NCI-H226 (cell line): ENCODE measurements around the gene GCAT.
"Not testable (repeated sequence)": the region's sequence is repeated elsewhere in the genome, so short reads cannot be mapped to it uniquely, and the experiment has no call there.

Experiments used
- DNase-seq: peaks from one replicate; pipeline ENCODE4 v3.0.0-alpha.2; 2015

GCAT gene

GRCh38 chr22:37784829-37785495 lies 22.8 kb upstream of the GCAT start:
- no peak for DNase-seq

- DNase-seq: no peak
Observed at GRCh38 chr22:37790234-37790633, 17.5 kb upstream of the GCAT start.

DNA sequence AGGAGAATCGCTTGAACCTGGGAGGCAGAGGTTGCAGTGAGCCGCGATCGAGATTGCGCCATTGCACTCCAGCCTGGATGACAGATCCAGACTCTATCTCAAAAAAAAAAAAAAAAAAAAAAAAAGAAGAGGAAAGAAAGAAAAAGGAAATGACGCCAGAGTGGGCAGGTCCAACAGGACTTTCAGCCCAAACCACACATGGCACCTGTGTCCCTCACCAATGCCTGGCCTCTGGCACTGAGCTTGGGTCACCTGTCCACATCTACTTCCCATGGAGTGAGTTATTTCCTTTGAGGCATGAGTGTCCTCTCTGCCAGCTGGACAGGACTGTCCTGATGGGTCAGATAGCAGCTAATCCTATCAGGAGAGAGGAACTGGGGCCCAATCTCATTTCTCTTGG lies 15.2 kb upstream of the GCAT start:
- no peak for DNase-seq

- DNase-seq: no peak
Observed at GRCh38 chr22:37794376-37794775, 13.4 kb upstream of the GCAT start.

DNA sequence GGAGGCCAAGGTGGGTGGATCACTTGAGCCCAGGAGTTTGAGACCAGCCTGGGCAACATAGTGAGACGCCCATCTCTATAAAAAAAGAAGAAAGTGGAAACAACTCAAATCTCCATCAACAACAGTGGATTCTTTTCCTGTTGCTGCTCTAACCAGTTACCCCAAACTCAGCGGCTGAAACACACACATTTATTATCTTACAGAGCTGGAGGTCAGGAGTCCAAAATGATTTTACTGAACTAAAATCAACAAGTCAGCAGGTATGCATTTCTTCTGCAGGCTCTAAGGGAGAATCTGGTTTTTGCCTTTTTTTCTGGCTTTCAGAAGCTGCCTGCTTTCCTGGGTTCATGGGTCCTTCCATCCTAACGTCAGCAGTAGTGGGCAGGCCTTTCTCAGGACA lies 11.7 kb upstream of the GCAT start:
- no peak for DNase-seq

- not testable (repeated sequence) for DNase-seq
Observed at GRCh38 chr22:37797259-37797658, 10.5 kb upstream of the GCAT start.

- no peak for DNase-seq
Observed at GRCh38 chr22:37797874-37798500, 9.7 kb upstream of the GCAT start.

DNA sequence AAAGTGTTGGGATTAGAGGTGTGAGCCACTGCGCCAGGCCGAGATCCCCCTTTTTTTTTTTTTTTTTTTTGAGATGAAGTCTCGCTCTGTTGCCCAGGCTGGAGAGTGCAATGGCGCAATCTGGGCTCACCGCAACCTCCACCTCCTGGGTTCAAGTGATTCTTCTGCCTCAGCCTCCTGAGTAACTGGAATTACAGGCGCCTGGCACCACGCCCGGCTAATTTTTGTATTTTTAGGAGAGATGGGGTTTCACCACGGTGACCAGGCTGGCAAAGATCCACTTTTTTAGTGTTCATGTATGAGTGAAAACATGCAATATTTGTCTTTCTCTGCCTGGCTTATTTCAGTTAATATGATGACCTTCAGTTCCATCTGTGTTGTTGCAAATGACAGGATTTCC lies 7.8 kb upstream of the GCAT start:
- not testable (repeated sequence) for DNase-seq

GRCh38 chr22:37801946-37802309 lies 5.8 kb upstream of the GCAT start:
- no peak for DNase-seq

DNA sequence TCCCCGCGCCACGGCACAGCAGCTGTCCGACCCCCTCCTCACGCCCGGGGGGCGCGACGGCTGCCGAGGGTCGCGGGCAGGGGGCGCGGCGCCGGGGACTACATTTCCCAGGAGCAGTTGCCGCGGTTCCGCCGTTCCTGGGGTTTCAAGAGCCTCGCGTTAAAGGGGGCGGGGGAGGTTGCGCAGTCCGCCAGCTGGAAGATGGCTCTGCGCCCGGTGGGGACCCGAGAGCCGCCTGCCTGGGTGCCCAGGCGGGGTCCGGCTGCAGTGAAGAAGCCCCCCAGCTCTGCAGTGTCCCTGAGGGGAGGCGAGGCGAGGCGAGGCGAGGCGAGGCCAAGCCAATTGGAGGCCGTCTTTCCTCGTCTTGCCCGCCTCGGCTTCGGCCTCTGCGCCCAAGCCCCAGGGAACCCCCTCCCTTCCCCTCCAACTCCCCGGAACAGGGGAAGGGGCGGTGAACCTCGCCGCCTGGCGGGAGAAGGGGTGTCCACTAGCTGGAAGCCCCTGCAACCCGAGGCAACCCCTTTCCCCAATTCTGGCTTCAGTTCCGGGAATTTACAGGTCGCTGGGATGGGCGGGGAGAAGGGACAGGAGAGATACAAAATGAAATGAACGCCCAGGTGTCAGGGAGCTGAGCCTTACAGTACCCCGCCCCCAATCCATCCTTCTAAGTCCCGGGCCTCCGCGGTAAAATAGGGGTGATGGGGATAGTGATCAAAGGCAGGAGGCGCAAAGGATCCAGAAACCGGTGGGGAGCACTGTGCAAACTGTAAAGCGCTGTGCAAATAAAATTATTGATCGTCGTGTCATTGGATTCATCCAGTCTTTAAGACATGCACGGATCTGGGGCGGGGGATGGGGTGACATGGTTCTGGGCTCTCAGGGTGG lies 5.2 kb upstream of the GCAT start:
- DNase-seq: no peak

GRCh38 chr22:37803195-37803638 lies 4.5 kb upstream of the GCAT start:
- DNase-seq: no peak

- DNase-seq: no peak
Observed at GRCh38 chr22:37803639-37804351, 3.9 kb upstream of the GCAT start.

DNA sequence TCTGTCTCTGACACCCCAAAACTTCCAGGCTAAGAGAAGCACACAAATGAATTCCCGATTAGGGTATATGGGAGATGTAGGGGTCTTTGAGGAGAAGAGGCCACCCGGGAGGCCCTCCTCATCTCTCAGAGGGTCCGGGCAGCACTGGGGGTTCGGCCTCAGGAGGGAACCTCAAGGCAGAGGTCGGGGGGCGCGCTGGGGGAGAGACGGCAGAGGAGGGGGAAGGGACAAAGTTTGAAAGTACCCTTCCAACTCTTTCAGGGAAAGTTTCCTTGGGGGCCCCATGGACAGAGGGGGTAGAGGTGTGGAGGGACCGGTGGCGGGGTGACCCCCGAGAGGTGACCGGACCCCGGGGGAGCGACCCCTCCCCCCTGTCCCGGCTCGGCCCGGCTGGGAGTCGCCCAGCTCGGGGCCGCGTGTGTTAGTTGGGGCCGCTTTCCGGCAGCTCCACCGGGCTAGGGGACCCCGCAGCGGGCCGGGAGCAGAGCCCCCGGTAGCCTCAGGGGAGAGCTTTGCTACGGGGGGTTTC lies 3.3 kb upstream of the GCAT start:
- DNase-seq: no peak

GRCh38 chr22:37804881-37805809 lies 2.6 kb upstream of the GCAT start:
- DNase-seq: peak; percentile 50

GRCh38 chr22:37805810-37806277 lies 1.9 kb upstream of the GCAT start:
- no peak for DNase-seq

GRCh38 chr22:37806409-37807333 lies 1.1 kb upstream of the GCAT start:
- DNase-seq: no peak

GRCh38 chr22:37808294-37808657 lies 542 bp downstream of the GCAT start:
- DNase-seq: no peak

GRCh38 chr22:37809672-37810333 lies 2.1 kb downstream of the GCAT start:
- no peak for DNase-seq

GRCh38 chr22:37811867-37812266 lies 4.1 kb downstream of the GCAT start:
- DNase-seq: no peak
